HepG2 (cell line): ENCODE results near the gene ZSCAN31. TPM values are rescaled to one million over a fixed set of nuclear protein-coding genes. Genes with fewer than 3 reads are reported as not detected.

Experiments used
- BHLHE40 ChIP-seq: IDR thresholded peaks from 2 replicates; pipeline ENCODE4 v1.6.1; 2011; ENCODE audit warnings: low read length, improper control_type of control experiment
- CHD4 ChIP-seq: fragments of 200-600 bp; sonication (generic); IDR thresholded peaks from 2 replicates; pipeline ENCODE4 v1.7.0; 2017; ENCODE audit warnings: mild to moderate bottlenecking, low read length, borderline replicate concordance
- HOXA3 ChIP-seq: sonication (generic); formaldehyde crosslinking; IDR thresholded peaks from 2 replicates; pipeline ENCODE4 v1.5.0; 2020; ENCODE audit warnings: missing genetic modification reagents
- PTBP1 ChIP-seq: fragments of 200-400 bp; formaldehyde crosslinking; IDR thresholded peaks from 2 replicates; pipeline ENCODE4 v1.6.1; 2018; ENCODE audit warnings: low read length, low read depth; ENCODE audit not compliant: poor library complexity, severe bottlenecking
- RERE ChIP-seq: IDR thresholded peaks from 2 replicates; pipeline ENCODE4 v1.6.1; 2016; ENCODE audit warnings: low read depth, missing genetic modification reagents, missing compliant biosample characterization
- ZBTB3 ChIP-seq: sonication (generic); formaldehyde crosslinking; IDR thresholded peaks from 2 replicates; pipeline ENCODE4 v1.4.0; 2020; ENCODE audit warnings: low read depth, mild to moderate bottlenecking, moderate library complexity, missing genetic modification reagents, borderline replicate concordance
- ZBTB42 ChIP-seq: sonication (generic); formaldehyde crosslinking; IDR thresholded peaks from 2 replicates; pipeline ENCODE4 v1.5.0; 2020; ENCODE audit warnings: mild to moderate bottlenecking, missing genetic modification reagents
- ZEB1 ChIP-seq: IDR thresholded peaks from 2 replicates; pipeline ENCODE4 v1.6.1; 2012; ENCODE audit warnings: mild to moderate bottlenecking, low read depth, inconsistent platforms; ENCODE audit not compliant: insufficient replicate concordance
- ZHX1 ChIP-seq: sonication (generic); formaldehyde crosslinking; IDR thresholded peaks from 2 replicates; pipeline ENCODE4 v1.8.1; 2022; ENCODE audit warnings: low read depth, mild to moderate bottlenecking, missing genetic modification reagents
- ZNF230 ChIP-seq: sonication (generic); formaldehyde crosslinking; IDR thresholded peaks from 2 replicates; pipeline ENCODE4 v1.4.0; 2020; ENCODE audit warnings: mild to moderate bottlenecking, missing genetic modification reagents
- ZNF292 ChIP-seq: sonication (generic); formaldehyde crosslinking; IDR thresholded peaks from 2 replicates; pipeline ENCODE4 v1.8.1; 2022; ENCODE audit warnings: mild to moderate bottlenecking, low read depth, missing genetic modification reagents, borderline replicate concordance
- ZNF44 ChIP-seq: sonication (generic); formaldehyde crosslinking; IDR thresholded peaks from 2 replicates; pipeline ENCODE4 v1.5.1; 2020; ENCODE audit warnings: mild to moderate bottlenecking, missing genetic modification reagents
- ZNF563 ChIP-seq: sonication (generic); formaldehyde crosslinking; IDR thresholded peaks from 2 replicates; pipeline ENCODE4 v1.8.0; 2022; ENCODE audit warnings: mild to moderate bottlenecking, moderate library complexity, missing genetic modification reagents
- ZNF678 ChIP-seq: sonication (generic); formaldehyde crosslinking; IDR thresholded peaks from 2 replicates; pipeline ENCODE4 v1.4.0; 2020; ENCODE audit warnings: mild to moderate bottlenecking, missing genetic modification reagents
- ZNF691 ChIP-seq: sonication (generic); formaldehyde crosslinking; IDR thresholded peaks from 2 replicates; pipeline ENCODE4 v1.4.0; 2020; ENCODE audit warnings: missing genetic modification reagents, low read depth, mild to moderate bottlenecking, borderline replicate concordance
- ZNF839 ChIP-seq: sonication (generic); formaldehyde crosslinking; IDR thresholded peaks from 2 replicates; pipeline ENCODE4 v1.4.0; 2020; ENCODE audit warnings: missing genetic modification reagents, mild to moderate bottlenecking, borderline replicate concordance
- ZNF878 ChIP-seq: sonication (generic); formaldehyde crosslinking; IDR thresholded peaks from 2 replicates; pipeline ENCODE4 v1.8.1; 2023; ENCODE audit warnings: mild to moderate bottlenecking, missing genetic modification reagents, moderate library complexity
- ZSCAN29 ChIP-seq: sonication (generic); formaldehyde crosslinking; conservative IDR thresholded peaks from 2 replicates; pipeline ENCODE4 v1.4.0; 2020; ENCODE audit warnings: mild to moderate bottlenecking, missing genetic modification reagents
- ZSCAN30 ChIP-seq: sonication (generic); formaldehyde crosslinking; IDR thresholded peaks from 2 replicates; pipeline ENCODE4 v1.5.0; 2020; ENCODE audit warnings: mild to moderate bottlenecking, missing genetic modification reagents
- polyA plus RNA-seq, 8 experiments: library from polyadenylated mRNA; depleted of rRNA in 3 of 8; stranded (reverse) in 7 of 8; unstranded in 1 of 8; fragments of >200 nt; fragmentation: Illumina TruSeq in 4 of 8; extraction: Trizol in 4 of 8; gene quantifications; 2 replicates each; pipeline versions ENCODE4 v1.2.1 to v1.2.3, GENCODE V29; 2011 to 2016; ENCODE audit warnings: low read depth in 4 of 8, missing spikeins in 1 of 8, mixed read lengths in 1 of 8; ENCODE audit not compliant: insufficient read depth in 1 of 8
- total RNA-seq, 5 experiments: library from RNA; depleted of rRNA; stranded (reverse); fragments of >200 nt; fragmentation: Illumina TruSeq; extraction: Trizol; gene quantifications; 2 replicates each; pipeline ENCODE4 v1.2.3, GENCODE V29; 2016; ENCODE audit warnings: low read depth in 1 of 5

The ZSCAN31 gene
- total and polyA plus RNA-seq, 2 of the 13 experiments (the other 11 are each of a cell fraction or from before 2014, with no cell fraction given): 5.3 to 6.2 TPM

- TF ChIP-seq ZNF691 (CRISPR knock-in tag) (peak; percentile 23; the same call in 1 of the 2 replicates), ZNF44 (no peak), RERE (CRISPR knock-in tag) (no peak), ZSCAN29 (CRISPR knock-in tag) (peak; percentile 83; the same call in 1 of the 2 replicates), ZNF878 (CRISPR knock-in tag) (0 out of 2 replicates have a peak, but pooled peaks have one; percentile 55), BHLHE40 (peak; percentile 55; the same call in 1 of the 2 replicates), ZNF839 (CRISPR knock-in tag) (peak; percentile 96; the same call in 1 of the 2 replicates), ZBTB3 (CRISPR knock-in tag) (0 out of 2 replicates have a peak, but pooled peaks have one; percentile 63), ZNF563 (no peak), PTBP1 (no peak), ZNF292 (CRISPR knock-in tag) (peak; percentile 84), ZEB1 (peak; percentile 83), ZNF678 (CRISPR knock-in tag) (0 out of 2 replicates have a peak, but pooled peaks have one; percentile 52), ZNF230 (CRISPR knock-in tag) (peak; percentile 47; the same call in 1 of the 2 replicates), HOXA3 (CRISPR knock-in tag) (peak; percentile 69; the same call in 1 of the 2 replicates), ZSCAN30 (CRISPR knock-in tag) (0 out of 2 replicates have a peak, but pooled peaks have one; percentile 27), ZHX1 (CRISPR knock-in tag) (peak; percentile 86; the same call in 1 of the 2 replicates), ZBTB42 (CRISPR knock-in tag) (peak; percentile 85; the same call in 1 of the 2 replicates), CHD4 (0 out of 2 replicates have a peak, but pooled peaks have one; percentile 28)
These were observed 14.2 kb upstream of the ZSCAN31 start, which contains the start of gene ZKSCAN3 (continued) for GRCh38 chr6:28349892-28350737.
